ENCODE data around the gene PCDH10.

GRCh38 chr4:133131829-133132460, 17.1 kb upstream of the PCDH10 start:
- TF ChIP-seq SOX6 (IDR thresholded peaks at IDR 0.05), result no peak
- TF ChIP-seq CEBPZ (IDR thresholded peaks at IDR 0.05; ENCODE audit: borderline replicate concordance, low read depth, low read length), result no peak
- TF ChIP-seq MYC (IDR thresholded peaks at IDR 0.05; ENCODE audit: low read depth, low read length), result no peak
- no peak for TF ChIP-seq MYC (CRISPR knock-in tag; IDR thresholded peaks at IDR 0.05; ENCODE audit: borderline replicate concordance, low read depth)
- no peak for TF ChIP-seq HMG20A (CRISPR knock-in tag; conservative IDR thresholded peaks at IDR 0.05)
- TF ChIP-seq ZNF24 (IDR thresholded peaks at IDR 0.05), result no peak
- no peak for TF ChIP-seq POLR2A (conservative IDR thresholded peaks at IDR 0.05)
- no peak for TF ChIP-seq SREBF2 (CRISPR knock-in tag; IDR thresholded peaks at IDR 0.05)
- no peak for TF ChIP-seq HDAC3 (IDR thresholded peaks at IDR 0.05; ENCODE audit: borderline replicate concordance, partially characterized antibody)
- TF ChIP-seq GATA2 (CRISPR knock-in tag; IDR thresholded peaks at IDR 0.05), result no peak
- TF ChIP-seq ZNF274 (IDR thresholded peaks at IDR 0.05; ENCODE audit: borderline replicate concordance, low read depth, low read length), result no peak
- TF ChIP-seq SIN3A (IDR thresholded peaks at IDR 0.05; ENCODE audit: borderline replicate concordance in 2 of 2, control insufficient read depth in 1 of 2, low read depth in 2 of 2, low read length in 2 of 2), result no peak
- no peak for TF ChIP-seq CTCF (IDR thresholded peaks at IDR 0.05 in 2 of 3, conservative IDR thresholded peaks at IDR 0.05 in 1 of 3; ENCODE audit: insufficient read depth in 2 of 3, low read depth in 1 of 3, low read length in 3 of 3)

Measured in K562 (cell line).